Activated naive CD4-positive, alpha-beta T cell treated with anti-CD3 and anti-CD28 coated beads, Interleukin-2, amount 50 U/mL, for 72 hours (primary cell): ENCODE measurements around the gene COL27A1. TPM values are rescaled to one million over a fixed set of nuclear protein-coding genes. Genes with fewer than 3 reads are reported as not detected.

Experiments used
- ATAC-seq, 2 donors: fragments of 150-1000 bp; cut with Tn5 transposase; 2 replicates each; pipeline ENCODE4 v1.10.0; 2021; ENCODE audit warnings: mild to moderate bottlenecking in 2 of 2, moderate library complexity in 2 of 2
- DNase-seq, 2 donors: peaks; one replicate each; pipeline ENCODE4 v3.0.0; 2021 to 2022; ENCODE audit warnings: low spot score in 2 of 2
- H3K27ac Mint-ChIP-seq, 2 donors: one replicate each; pipeline ENCODE4 v1.8.0; 2022; ENCODE audit warnings: mild to moderate bottlenecking in 2 of 2, mixed read lengths in 2 of 2
- H3K36me3 Mint-ChIP-seq, 2 donors: one replicate each; pipeline ENCODE4 v1.8.0; 2022; ENCODE audit warnings: mixed read lengths in 2 of 2
- H3K9me3 Mint-ChIP-seq, 2 donors: one replicate each; pipeline ENCODE4 v1.8.0; 2022; ENCODE audit warnings: mixed read lengths in 2 of 2
- total RNA-seq, 2 donors: library from RNA; stranded (reverse); gene quantifications; one replicate each; pipeline ENCODE4 v1.2.3, GENCODE V29; 2022

The COL27A1 gene
- total RNA-seq, result 10 to 100 TPM in 1 of 2 donors, 1 to 10 TPM in 1; 2.3 to 26.7 TPM

DNA sequence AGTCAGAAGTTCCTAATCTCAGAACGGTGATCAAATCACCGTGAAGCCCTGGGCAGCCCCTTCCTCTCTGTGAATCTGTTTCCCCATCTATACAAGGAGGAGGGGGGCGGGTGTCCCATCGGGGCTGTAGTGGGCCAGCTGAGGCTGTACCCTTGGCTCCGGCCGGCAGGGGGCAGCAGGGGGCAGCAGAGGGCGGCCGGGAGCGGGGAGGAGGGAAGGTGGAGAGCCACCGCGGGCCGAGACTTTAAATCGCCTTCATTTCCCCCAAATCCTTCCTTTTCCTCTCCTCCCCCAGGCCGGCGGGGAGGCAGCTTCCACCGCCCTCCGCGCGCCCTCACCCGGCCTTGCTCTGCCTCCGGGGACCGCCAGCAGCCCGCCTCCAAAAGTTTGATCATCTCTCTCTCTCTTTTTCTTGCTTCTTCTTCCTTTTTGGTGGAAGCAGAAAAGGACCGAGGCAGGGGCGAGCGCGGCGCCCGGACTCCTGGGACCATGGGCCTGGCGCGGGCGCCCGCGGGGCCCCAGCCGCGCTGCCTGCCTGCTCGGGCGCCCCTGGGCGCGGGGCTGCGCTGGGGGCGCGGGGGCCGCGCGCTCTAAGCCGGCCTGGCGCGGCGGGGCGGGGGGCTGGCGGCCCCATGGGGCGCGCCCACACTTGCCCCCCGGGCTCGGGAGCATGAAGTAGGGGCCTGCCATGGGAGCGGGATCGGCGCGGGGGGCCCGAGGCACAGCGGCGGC, at the start of gene COL27A1:
Gene COL27A1, plus strand, starts transcription at position 275 of the 732 bp plus-strand sequence. Its CDS starts 414 bp downstream, at position 689.
- Mint-ChIP-seq H3K9me3 (no peaks in the 10 kb centered on the region), H3K27ac (peak within 1 kb of the TSS; percentile 48 to 53), H3K36me3 (no peaks in the 10 kb centered on the region)
- DNase-seq (peak; percentile 74 to 96), ATAC-seq (peak; percentile 91 to 94)

- H3K36me3 Mint-ChIP-seq, result peaks cover 0 to 3% of the 10 kb centered on the region in 2 donors
- no peaks in the 10 kb centered on the region for H3K9me3 Mint-ChIP-seq
- H3K27ac Mint-ChIP-seq, result no peak overlapping the region
- DNase-seq (peak in 1 of 2 donors; percentile 14), ATAC-seq (peak; percentile 16 to 70)
Observed at GRCh38 chr9:114107286-114108001, 47.9 kb upstream of the COL27A1 start.

DNA sequence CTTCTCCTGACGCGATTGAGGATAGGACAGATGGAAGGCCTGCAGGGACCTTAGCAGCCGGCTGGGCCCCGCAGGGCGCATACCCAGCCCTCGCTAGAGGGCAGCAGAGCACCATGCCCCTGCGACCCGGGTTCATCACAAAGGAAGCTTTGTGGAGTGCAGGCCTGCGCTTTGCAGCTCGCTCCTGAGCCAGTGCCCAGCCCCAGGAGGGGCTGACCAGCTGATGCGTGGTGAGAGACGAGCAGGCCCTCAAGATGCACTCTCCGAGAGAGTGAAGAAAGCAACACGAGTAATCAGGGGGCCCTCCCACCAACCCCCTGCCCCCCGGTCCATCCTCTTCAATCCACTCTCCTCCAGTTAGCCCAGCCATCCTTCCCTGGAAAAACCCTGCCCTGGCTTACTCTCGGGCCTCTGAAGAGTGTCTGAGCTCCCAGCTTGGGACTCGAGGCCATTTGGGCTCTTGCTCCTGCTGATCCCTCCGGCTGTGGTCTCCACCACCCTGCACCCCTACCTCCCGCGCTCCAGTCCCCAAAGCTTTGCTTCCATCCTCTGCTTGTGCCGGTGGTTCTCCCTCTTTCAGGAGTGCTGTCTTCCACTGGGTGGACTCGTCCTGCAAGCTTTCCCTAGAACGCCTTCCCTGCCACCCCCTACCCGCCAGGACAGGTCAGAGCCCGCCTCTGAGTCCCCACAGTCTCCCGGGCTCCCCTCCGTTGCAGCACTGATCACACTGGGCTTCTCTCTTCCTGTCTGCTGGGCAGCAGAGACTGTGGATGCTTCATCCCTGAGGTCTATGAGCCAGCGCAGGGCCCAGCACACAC, 47.1 kb upstream of the COL27A1 start:
- peak; percentile 78 to 96 for ATAC-seq
- no peaks in the 10 kb centered on the region for H3K36me3 Mint-ChIP-seq
- peak; percentile 55 to 79 for DNase-seq
- H3K9me3 Mint-ChIP-seq, result no peaks in the 10 kb centered on the region
- H3K27ac Mint-ChIP-seq, result peak overlapping the region in 1 of 2 donors; percentile 34

GRCh38 chr9:114109124-114109523, 46.2 kb upstream of the COL27A1 start:
- H3K9me3 Mint-ChIP-seq, result no peaks in the 10 kb centered on the region
- ATAC-seq, result no peak
- peak in 1 of 2 donors; percentile 14 for DNase-seq
- H3K27ac Mint-ChIP-seq, result no peak overlapping the region
- no peaks in the 10 kb centered on the region for H3K36me3 Mint-ChIP-seq

GRCh38 chr9:114110180-114110579, 45.2 kb upstream of the COL27A1 start:
- DNase-seq (no peak), ATAC-seq (no peak)
- Mint-ChIP-seq H3K36me3 (no peaks in the 10 kb centered on the region), H3K27ac (no peak overlapping the region), H3K9me3 (no peaks in the 10 kb centered on the region)

- ATAC-seq, result no peak
- peak in 1 of 2 donors; percentile 16 for DNase-seq
- Mint-ChIP-seq H3K27ac (peak overlapping the region in 1 of 2 donors; percentile 36), H3K9me3 (no peaks in the 10 kb centered on the region), H3K36me3 (no peaks in the 10 kb centered on the region)
Observed at GRCh38 chr9:114112325-114112724, 43.0 kb upstream of the COL27A1 start.

DNA sequence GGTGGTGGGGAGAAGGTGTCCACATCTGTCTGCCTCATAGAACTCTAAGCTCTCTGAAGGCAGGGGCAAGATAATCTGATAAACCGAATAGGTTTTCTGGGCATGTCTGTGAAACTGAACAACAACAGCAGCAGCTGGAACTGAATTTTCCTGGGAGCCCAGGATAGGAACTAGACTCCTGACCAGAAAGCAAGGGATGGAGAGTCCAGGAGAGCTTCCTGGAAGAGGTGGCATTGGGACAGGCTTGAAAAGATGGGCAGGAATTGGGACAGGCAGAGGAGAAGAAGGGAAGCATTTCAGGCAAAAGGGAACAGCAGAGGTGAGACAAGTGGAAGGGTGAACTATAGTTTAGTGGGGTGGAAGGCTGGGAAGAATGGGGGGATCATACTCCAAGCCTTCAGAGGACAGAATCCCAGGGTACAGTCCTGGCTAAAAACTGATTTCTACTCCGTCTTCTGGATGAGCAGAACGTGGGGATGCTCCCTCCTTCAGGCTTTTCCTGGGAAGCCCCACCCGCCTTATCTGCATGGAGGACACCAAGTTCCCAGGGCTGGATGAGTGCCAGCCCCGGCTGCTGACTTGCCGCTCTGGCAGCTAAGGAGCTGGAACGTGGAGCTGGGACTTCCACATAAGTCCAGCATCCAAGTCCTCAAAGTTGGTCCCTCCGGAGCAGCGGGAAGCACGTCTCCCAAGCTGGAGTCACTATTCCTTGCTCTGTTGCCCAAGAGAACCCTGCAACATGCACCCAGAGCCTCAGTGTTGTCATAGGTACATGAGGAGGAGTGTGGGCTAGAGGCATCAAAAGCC, 42.4 kb upstream of the COL27A1 start:
- Mint-ChIP-seq H3K36me3 (no peaks in the 10 kb centered on the region), H3K9me3 (no peaks in the 10 kb centered on the region), H3K27ac (peak overlapping the region in 1 of 2 donors; percentile 36)
- no peak for ATAC-seq
- peak in 1 of 2 donors; percentile 23 for DNase-seq

- no peak for ATAC-seq
Observed at GRCh38 chr9:114114364-114114763, 41.0 kb upstream of the COL27A1 start.

DNA sequence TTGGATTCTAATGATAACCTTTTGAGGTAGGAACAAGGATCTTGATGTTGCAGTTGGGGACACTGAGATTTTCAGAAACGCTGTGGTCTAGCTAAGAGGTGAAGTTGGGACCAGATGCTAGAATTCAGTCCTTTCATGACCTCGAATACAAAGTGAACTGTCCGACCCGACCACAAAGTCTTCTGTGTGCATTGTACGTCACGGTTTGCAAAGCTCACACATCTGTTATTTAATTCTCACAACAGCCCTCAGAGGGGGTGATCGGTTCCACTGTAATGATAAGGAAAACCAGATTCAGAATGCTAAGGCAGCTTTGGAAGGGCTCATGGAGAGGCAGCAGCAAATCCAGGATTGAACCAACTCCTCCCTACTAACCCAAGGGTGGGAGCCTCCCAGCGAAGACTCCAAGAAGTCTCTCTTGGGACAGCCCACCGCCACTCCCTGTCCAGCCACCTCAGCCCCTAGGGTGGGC, 39.6 kb upstream of the COL27A1 start:
- H3K36me3 Mint-ChIP-seq, result no peaks in the 10 kb centered on the region
- no peak for ATAC-seq
- H3K9me3 Mint-ChIP-seq, result no peaks in the 10 kb centered on the region

More at GRCh38 chr9:114114364-114114763, 41.0 kb upstream of the COL27A1 start:
- Mint-ChIP-seq H3K36me3 (no peaks in the 10 kb centered on the region), H3K27ac (no peak overlapping the region), H3K9me3 (no peaks in the 10 kb centered on the region)
- no peak for DNase-seq

DNA sequence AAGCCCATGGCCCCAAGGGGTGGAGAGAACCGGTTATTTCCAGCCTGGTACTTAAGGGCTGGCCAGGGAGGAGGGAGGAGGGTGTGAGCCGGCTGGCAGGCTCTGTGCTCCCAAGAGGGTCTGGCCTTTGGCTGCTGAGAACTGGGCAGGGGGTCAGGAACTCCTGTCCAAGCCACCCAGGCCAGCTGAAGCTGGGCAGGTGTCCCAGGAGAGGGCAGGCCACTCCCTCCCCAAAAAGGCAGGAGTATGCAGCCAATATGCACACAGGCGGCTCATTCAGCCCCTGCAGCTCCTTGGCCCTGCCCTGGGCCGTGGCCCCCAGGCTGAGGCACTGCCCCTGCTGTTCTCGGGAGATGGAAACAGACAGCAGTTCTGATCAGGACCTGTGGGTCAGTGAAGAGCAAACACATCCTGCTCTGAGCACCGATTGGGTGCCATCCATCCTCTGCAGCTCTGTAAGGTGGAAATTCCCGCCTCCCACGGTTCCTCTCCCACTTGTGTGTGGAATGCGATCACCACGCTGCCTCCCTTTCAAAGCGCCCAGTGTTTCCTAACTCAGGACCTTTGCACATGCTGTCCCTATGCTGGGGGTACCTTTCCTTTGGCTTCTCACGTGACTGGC, 39.1 kb upstream of the COL27A1 start:
- Mint-ChIP-seq H3K9me3 (no peaks in the 10 kb centered on the region), H3K27ac (no peak overlapping the region), H3K36me3 (no peaks in the 10 kb centered on the region)
- DNase-seq (peak in 1 of 2 donors; percentile 49), ATAC-seq (no peak)

More for the DNA sequence above, 39.6 kb upstream of the COL27A1 start:
- no peak overlapping the region for H3K27ac Mint-ChIP-seq
- no peak for DNase-seq

- DNase-seq, result peak in 1 of 2 donors; percentile 23
- no peak overlapping the region for H3K27ac Mint-ChIP-seq
Observed at GRCh38 chr9:114117614-114117995, 37.7 kb upstream of the COL27A1 start.

DNA sequence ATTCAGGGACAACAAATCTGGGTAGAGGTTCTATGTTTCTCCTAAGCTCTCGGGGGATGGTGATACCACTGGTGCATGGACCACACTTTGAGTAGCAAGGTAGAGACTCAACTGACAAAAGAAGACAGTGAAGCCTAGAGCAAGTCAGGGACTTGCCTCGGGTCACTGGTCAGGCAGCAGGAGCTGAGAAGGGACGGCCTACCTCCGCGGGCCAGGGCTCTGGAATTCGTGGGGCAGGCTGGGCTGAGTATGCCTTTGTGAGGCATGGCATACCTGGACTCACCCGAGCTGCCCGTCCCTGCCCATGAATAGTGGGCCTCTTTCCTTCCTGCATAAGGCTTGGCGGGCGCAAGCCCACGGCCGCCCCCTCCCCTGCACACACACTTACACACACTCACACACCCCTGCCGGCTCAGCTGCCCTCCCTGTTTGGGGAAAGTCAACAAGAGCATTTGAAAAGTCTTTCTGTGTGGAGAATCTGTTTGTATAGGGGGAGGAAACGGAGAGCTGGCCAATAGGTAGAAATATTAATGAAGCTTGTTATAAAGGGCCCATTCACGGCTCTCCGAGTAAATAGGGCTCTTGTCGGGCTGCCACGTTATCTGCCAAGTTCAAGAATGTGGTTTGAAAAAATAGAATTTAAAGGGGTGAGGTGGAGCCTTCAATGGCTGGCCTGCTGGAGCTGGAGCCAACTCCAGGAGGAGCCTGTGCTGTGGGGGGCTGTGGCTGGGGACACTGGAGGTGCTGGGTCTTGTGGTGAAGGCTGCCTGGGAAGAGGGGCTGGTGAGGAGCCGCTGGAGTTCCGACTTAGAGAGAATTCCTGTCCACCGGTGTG, 37.1 kb upstream of the COL27A1 start:
- Mint-ChIP-seq H3K36me3 (no peaks in the 10 kb centered on the region), H3K9me3 (no peaks in the 10 kb centered on the region)
- no peak for ATAC-seq

More at GRCh38 chr9:114117614-114117995, 37.7 kb upstream of the COL27A1 start:
- ATAC-seq, result no peak
- Mint-ChIP-seq H3K9me3 (no peaks in the 10 kb centered on the region), H3K36me3 (no peaks in the 10 kb centered on the region)

GRCh38 chr9:114119242-114120191, 35.8 kb upstream of the COL27A1 start:
- H3K36me3 Mint-ChIP-seq, result no peaks in the 10 kb centered on the region
- H3K9me3 Mint-ChIP-seq, result no peaks in the 10 kb centered on the region
- ATAC-seq (no peak), DNase-seq (peak in 1 of 2 donors; percentile 3)
- H3K27ac Mint-ChIP-seq, result no peak overlapping the region

More for the DNA sequence above, 37.1 kb upstream of the COL27A1 start:
- H3K27ac Mint-ChIP-seq, result no peak overlapping the region
- peak in 1 of 2 donors; percentile 34 for DNase-seq
